IMR-90 (cell line): ENCODE data around the gene NFE2. TPM values are rescaled to one million over a fixed set of nuclear protein-coding genes. Genes with fewer than 3 reads are reported as not detected.
A peak's percentile ranks its signal among the peaks of the same experiment; 100 is the strongest.

Experiments used
- ATAC-seq: fragments of 200-7000 bp; cut with Tn5 transposase; 2 replicates; pipeline ENCODE4 v1.9.1; 2020; ENCODE audit warnings: low read depth, mild to moderate bottlenecking, moderate library complexity
- BruUV-seq: library from RNA; stranded (reverse); fragments of 400-500 nt; replicated peaks from 2 replicates; lab custom pipeline; 2021; lab: Mats Ljungman, UMichigan
- CTCF ChIA-PET: fragments of 300-600 bp; formaldehyde crosslinking; extraction: SDS; loops from one replicate; lab custom pipeline; 2021; ENCODE audit warnings: antibody characterized with exemption; lab: Yijun Ruan, JAX
- POLR2A ChIA-PET: fragments of 300-600 bp; sonication (Branson Sonifier 250); formaldehyde crosslinking; loops from one replicate; lab custom pipeline; 2022; ENCODE audit warnings: antibody characterized with exemption; ENCODE audit not compliant: unreplicated experiment; lab: Charles Lee
- DNase-seq: peaks from one replicate; pipeline ENCODE4 v3.0.0; 2013
- H2AFZ ChIP-seq: replicated peaks from 2 replicates; pipeline ENCODE3; 2013; ENCODE audit warnings: low read length, mild to moderate bottlenecking; ENCODE audit not compliant: poor library complexity
- H2AK5ac ChIP-seq: 2 replicates; pipeline ENCODE4 v1.6.1; 2013; ENCODE audit warnings: low read depth, low read length, inconsistent platforms
- H2AK9ac ChIP-seq: replicated peaks from 2 replicates; pipeline ENCODE3; 2013; ENCODE audit warnings: mild to moderate bottlenecking, low read depth, low read length, moderate library complexity; ENCODE audit not compliant: poor library complexity
- H2BK120ac ChIP-seq: 2 replicates; pipeline ENCODE4 v1.6.1; 2013; ENCODE audit warnings: low read depth, low read length, inconsistent platforms
- H2BK15ac ChIP-seq: 3 replicates; pipeline ENCODE4 v1.6.1; 2013; ENCODE audit warnings: low read depth, low read length, inconsistent platforms
- H2BK20ac ChIP-seq: 2 replicates; pipeline ENCODE4 v1.6.1; 2013; ENCODE audit warnings: low read depth, mild to moderate bottlenecking, inconsistent platforms, low read length, moderate library complexity
- H2BK5ac ChIP-seq: 2 replicates; pipeline ENCODE4 v1.6.1; 2013; ENCODE audit warnings: mild to moderate bottlenecking, low read depth, low read length, inconsistent platforms; ENCODE audit not compliant: poor library complexity, severe bottlenecking
- H3K14ac ChIP-seq: replicated peaks from 2 replicates; pipeline ENCODE4 v1.6.1; 2013; ENCODE audit warnings: low read depth, low read length, inconsistent platforms
- H3K18ac ChIP-seq: 2 replicates; pipeline ENCODE4 v1.6.1; 2013; ENCODE audit warnings: low read depth, low read length, control low read depth
- H3K23ac ChIP-seq: 2 replicates; pipeline ENCODE4 v1.6.1; 2013; ENCODE audit warnings: low read depth, low read length, inconsistent platforms
- H3K27ac ChIP-seq: 2 replicates; pipeline ENCODE4 v1.5.1; 2013; ENCODE audit warnings: mild to moderate bottlenecking, control low read depth, low read length; ENCODE audit not compliant: insufficient read depth
- H3K27me3 ChIP-seq: 2 replicates; pipeline ENCODE4 v1.6.1; 2013; ENCODE audit warnings: low read length; ENCODE audit not compliant: control insufficient read depth, insufficient read depth
- H3K36me3 ChIP-seq: 2 replicates; pipeline ENCODE4 v1.6.1; 2013; ENCODE audit warnings: low read length, mixed read lengths; ENCODE audit not compliant: control insufficient read depth, insufficient read depth
- H3K4ac ChIP-seq: 2 replicates; pipeline ENCODE4 v1.6.1; 2013; ENCODE audit warnings: low read depth, low read length, inconsistent platforms
- H3K4me1 ChIP-seq: 2 replicates; pipeline ENCODE4 v1.6.1; 2013; ENCODE audit warnings: low read length, mixed read lengths; ENCODE audit not compliant: control insufficient read depth, insufficient read depth
- H3K4me2 ChIP-seq: 2 replicates; pipeline ENCODE4 v1.6.1; 2013; ENCODE audit warnings: low read depth, mild to moderate bottlenecking, control low read depth, low read length, moderate library complexity
- H3K4me3 ChIP-seq: 2 replicates; pipeline ENCODE4 v1.5.1; 2013; ENCODE audit warnings: low read depth, mild to moderate bottlenecking, control low read depth, low read length, moderate library complexity; ENCODE audit not compliant: insufficient read depth
- H3K56ac ChIP-seq: 2 replicates; pipeline ENCODE4 v1.6.1; 2013; ENCODE audit warnings: low read length, inconsistent platforms; ENCODE audit not compliant: insufficient read depth; ENCODE audit errors: extremely low read depth
- H3K79me1 ChIP-seq, 2 experiments: 2 replicates each; pipeline ENCODE4 v1.6.1; 2013; ENCODE audit warnings: low read length in 2 of 2, inconsistent platforms in 1 of 2, low read depth in 1 of 2
- H3K9ac ChIP-seq: 2 replicates; pipeline ENCODE4 v1.6.1; 2013; ENCODE audit warnings: low read depth, low read length, control low read depth
- H3K9me1 ChIP-seq: 2 replicates; pipeline ENCODE4 v1.6.1; 2013; ENCODE audit warnings: low read length, inconsistent platforms; ENCODE audit not compliant: insufficient read depth
- H3K9me3 ChIP-seq: 2 replicates; pipeline ENCODE4 v1.6.1; 2013; ENCODE audit warnings: low read length; ENCODE audit not compliant: control insufficient read depth, insufficient read depth
- H4K20me1 ChIP-seq: 2 replicates; pipeline ENCODE4 v1.6.1; 2013; ENCODE audit warnings: low read length, inconsistent platforms; ENCODE audit not compliant: insufficient read depth
- H4K5ac ChIP-seq: 2 replicates; pipeline ENCODE4 v1.6.1; 2013; ENCODE audit warnings: mild to moderate bottlenecking, low read depth, low read length, control low read depth
- H4K8ac ChIP-seq, 2 experiments: 2 replicates each; pipeline ENCODE4 v1.6.1; 2013; ENCODE audit warnings: low read depth in 2 of 2, low read length in 2 of 2, control low read depth in 1 of 2, inconsistent platforms in 1 of 2
- H4K91ac ChIP-seq: 2 replicates; pipeline ENCODE4 v1.6.1; 2013; ENCODE audit warnings: low read depth, low read length, inconsistent platforms; ENCODE audit not compliant: insufficient read depth
- MAFK ChIP-seq: IDR thresholded peaks from 2 replicates; pipeline ENCODE4 v1.6.1; 2012; ENCODE audit warnings: low read depth, low read length, improper control_type of control experiment
- NFE2L2 ChIP-seq: fragments of 150-350 bp; IDR thresholded peaks from 2 replicates; pipeline ENCODE4 v1.6.1; 2016; ENCODE audit warnings: low read depth, mild to moderate bottlenecking, low read length
- POLR2A ChIP-seq: IDR thresholded peaks from 2 replicates; pipeline ENCODE4 v1.6.1; 2012; ENCODE audit warnings: mild to moderate bottlenecking, low read depth, low read length
- RFX5 ChIP-seq: IDR thresholded peaks from 2 replicates; pipeline ENCODE4 v1.8.0; 2012; ENCODE audit warnings: low read depth, mild to moderate bottlenecking, low read length, moderate library complexity
- SMC3 ChIP-seq: fragments of 150-350 bp; IDR thresholded peaks from 2 replicates; pipeline ENCODE4 v1.6.1; 2016; ENCODE audit warnings: low read depth, mild to moderate bottlenecking, antibody characterized with exemption, low read length, moderate library complexity
- USF2 ChIP-seq: fragments of 150-350 bp; IDR thresholded peaks from 2 replicates; pipeline ENCODE4 v1.6.1; 2017; ENCODE audit warnings: mild to moderate bottlenecking, antibody characterized with exemption, low read length, low read depth
- WGBS, 2 experiments: methylation state at CpG; one replicate each; pipeline versions ENCODE4 v1.1.5 to v1.1.7; 2013; ENCODE audit warnings: missing lambda C conversion rate in 2 of 2; ENCODE audit not compliant: insufficient read length in 1 of 2; ENCODE audit errors: extremely low coverage in 2 of 2; 5-methylcytosine and 5-hydroxymethylcytosine counted together
- dilution Hi-C: fragments of 300-500 bp; cut with HindIII; formaldehyde crosslinking; loops from one replicate; pipeline ENCODE4 v1.14.3; 2018; ENCODE audit warnings: low sequenced_read_pairs; ENCODE audit not compliant: unreplicated experiment
- in situ Hi-C: fragments of 300-500 bp; cut with MboI; formaldehyde crosslinking; loops from 3 replicates; pipeline ENCODE4 v1.14.3; 2019; ENCODE audit warnings: low sequenced_read_pairs, inconsistent platforms, mixed read lengths
- intact Hi-C: fragments of 100-400 bp; cut with micrococcal nuclease; formaldehyde crosslinking; loops from 2 replicates; pipeline ENCODE4 v1.10.0; 2022
- polyA plus RNA-seq, 3 experiments: library from polyadenylated mRNA; depleted of rRNA; stranded (reverse); fragments of >200 nt; gene quantifications; 2 replicates each; pipeline ENCODE4 v1.2.3, GENCODE V29; 2012; ENCODE audit warnings: low replicate concordance in 1 of 3
- total RNA-seq: library from RNA; depleted of rRNA; stranded (reverse); fragments of >200 nt; gene quantifications from 2 replicates; pipeline ENCODE4 v1.2.3, GENCODE V29; 2012

Gene NFE2
- total and polyA plus RNA-seq, 2 of the 4 experiments (the other 2 are of a cell fraction), result 0.18 to 0.32 TPM

DNA sequence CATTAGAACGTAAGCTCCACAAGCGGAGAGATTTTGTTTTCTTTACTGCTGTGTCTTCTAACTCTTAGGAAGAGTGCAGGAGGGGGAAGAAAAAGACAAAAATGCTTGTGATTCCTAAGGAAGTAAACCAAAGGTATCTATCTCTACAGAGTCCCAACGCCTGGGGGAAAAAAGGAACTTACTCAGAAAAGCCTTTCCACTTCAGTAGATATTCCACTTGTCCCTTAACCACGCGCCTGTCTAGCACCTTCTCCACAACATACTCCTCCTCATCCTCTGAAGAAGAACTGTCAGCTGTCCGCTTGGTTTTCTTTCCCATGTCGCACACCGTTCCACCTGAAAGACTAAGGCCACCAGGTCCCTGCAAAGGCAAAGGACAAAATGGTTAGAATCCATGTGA, 43.5 kb downstream of the NFE2 start:
- peaks cover 6% of the 10 kb centered on the region for H3K9me1 ChIP-seq
- peak overlapping the region; percentile 84 for H3K4ac ChIP-seq
- CTCF ChIA-PET, result no interaction called here
- peaks cover 10% of the 10 kb centered on the region for H3K36me3 ChIP-seq
- ATAC-seq (no peak), DNase-seq (no peak)
- peaks cover 23 to 69% of the 10 kb centered on the region in 2 experiments for H3K79me1 ChIP-seq
- peak overlapping the region; percentile 95 for H2AK5ac ChIP-seq
- H2BK5ac ChIP-seq, result peak overlapping the region; percentile 87
- BruUV-seq, result no TSS peak
- peak overlapping the region; percentile 94; the same call in 1 of the 2 replicates for H3K23ac ChIP-seq
- no peaks in the 10 kb centered on the region for H4K20me1 ChIP-seq
- peak overlapping the region; percentile 96 for H2BK15ac ChIP-seq
- in situ Hi-C loops (no loop called here), intact Hi-C loops (no loop called here), dilution Hi-C loops (no loop called here)
- no peak overlapping the region for H2AFZ ChIP-seq
- POLR2A ChIA-PET, result no interaction called here
- peak overlapping the region; percentile 90 for H4K91ac ChIP-seq
- H2AK9ac ChIP-seq, result peak overlapping the region; percentile 80
- H3K18ac ChIP-seq, result peak overlapping the region; percentile 59; the same call in 1 of the 2 replicates
- H2BK20ac ChIP-seq, result peak overlapping the region; percentile 88
- peak overlapping the region; percentile 63 for H3K27ac ChIP-seq
- no peak overlapping the region for H3K4me3 ChIP-seq
- peak overlapping the region; percentile 48; the same call in 1 of the 2 replicates for H3K56ac ChIP-seq
- TF ChIP-seq RFX5, result no peak
- TF ChIP-seq POLR2A, result no peak
- no peak for TF ChIP-seq USF2
- TF ChIP-seq SMC3, result no peak
- TF ChIP-seq MAFK, result no peak
- TF ChIP-seq NFE2L2, result no peak
- H3K14ac ChIP-seq, result peak overlapping the region; percentile 82
- peaks cover 14% of the 10 kb centered on the region for H3K4me1 ChIP-seq
- no peaks in the 10 kb centered on the region for H3K9me3 ChIP-seq
- no peaks in the 10 kb centered on the region for H3K27me3 ChIP-seq
- WGBS, 2 experiments, result 100% methylated on average over 2 of the region's 8 CpGs; no CpG with 5 or more reads in 1 of the 2 experiments
- peak overlapping the region; percentile 15 for H3K9ac ChIP-seq
- peak overlapping the region; percentile 91 for H4K5ac ChIP-seq
- H4K8ac ChIP-seq, result peak overlapping the region; percentile 83 to 86
- peak overlapping the region; percentile 93 for H2BK120ac ChIP-seq
- H3K4me2 ChIP-seq, result no peak overlapping the region
